Motor neuron (in vitro differentiated cells): ENCODE measurements around the gene ZNF341. TPM values are rescaled to one million over a fixed set of nuclear protein-coding genes. Genes with fewer than 3 reads are reported as not detected.

ENCODE experiments used
- ATAC-seq, 8 experiments: fragments of 200-7000 bp; cut with Tn5 transposase; replicated peaks in 6 of 8; 2 replicates each; pipeline ENCODE4 v1.8.0; 2021; ENCODE audit warnings: mild to moderate bottlenecking in 8 of 8, moderate library complexity in 8 of 8
- H3K27ac ChIP-seq, 2 donors: fragments of 250-450 bp; sonication (Bioruptor Pico); 2 replicates each; pipeline ENCODE4 v1.9.0; 2021; ENCODE audit warnings: antibody characterized with exemption in 2 of 2, mild to moderate bottlenecking in 2 of 2, moderate library complexity in 1 of 2
- H3K4me1 ChIP-seq, 2 donors: fragments of 250-450 bp; sonication (Bioruptor Pico); replicated peaks in 1 of 2; 2 replicates each; pipeline ENCODE4 v1.6.1; 2021; ENCODE audit warnings: antibody characterized with exemption in 2 of 2, mild to moderate bottlenecking in 2 of 2, moderate library complexity in 1 of 2
- H3K4me3 ChIP-seq, 5 donors: fragments of 250-450 bp; sonication (Bioruptor Pico); 2 replicates each; pipeline ENCODE4 v1.9.0; 2021; ENCODE audit warnings: antibody characterized with exemption in 5 of 5, mild to moderate bottlenecking in 5 of 5, moderate library complexity in 4 of 5
- WGBS, 10 experiments: fragments of 450-650 bp; shearing (Covaris generic); methylation state at CpG; one replicate each; pipeline ENCODE4 v1.0.0; 2022; 5-methylcytosine and 5-hydroxymethylcytosine counted together
- in situ Hi-C, 9 experiments: fragments of 400-800 bp; cut with MboI; loops; one replicate each; pipeline ENCODE4 v1.15.0; 2021; ENCODE audit warnings: low sequenced_read_pairs in 9 of 9, low pct_unique_long_range_greater_than_20kb in 2 of 9; ENCODE audit not compliant: unreplicated experiment in 9 of 9
- total RNA-seq, 8 experiments: library from RNA; unstranded; fragments of 300-600 nt; gene quantifications; 2 replicates each; pipeline versions ENCODE4 v1.2.3 to v1.2.4, GENCODE V29; 2022

The ZNF341 gene
- total RNA-seq, 8 experiments from 2014 or later: 0.87 to 3.3 (median 1.2) TPM

DNA sequence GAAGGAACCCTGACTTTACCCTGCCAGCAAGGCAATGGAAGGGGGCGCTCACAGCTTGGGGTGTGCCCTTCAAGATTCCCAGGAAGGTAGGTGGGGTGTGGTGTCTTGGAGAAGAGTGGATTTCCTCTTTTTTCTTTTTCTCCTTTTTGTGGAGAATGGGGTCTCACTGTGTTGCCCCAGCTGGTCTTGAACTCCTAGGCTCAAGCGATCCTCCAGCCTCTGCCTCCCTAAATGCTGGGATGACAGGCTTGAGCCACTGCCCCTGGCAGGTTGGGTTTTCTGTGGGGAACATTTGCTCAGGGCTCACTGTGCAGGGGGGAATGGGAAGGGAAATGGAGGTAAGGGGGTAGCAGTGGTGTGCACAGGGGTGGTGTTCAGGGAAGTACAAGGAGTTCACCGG, 4.0 kb upstream of the ZNF341 start:
- ATAC-seq: no peak
- H3K4me3 ChIP-seq: no peak overlapping the region
- in situ Hi-C loops: no loop called here
- peaks cover 0 to 9% of the 10 kb centered on the region in 2 donors for H3K4me1 ChIP-seq
- WGBS, 10 experiments: 74 to 100% (median 95%) methylated on average over 1 to 3 of the region's 3 CpGs; no CpG with 5 or more reads in 5 of the 10 experiments
- no peak overlapping the region for H3K27ac ChIP-seq

DNA sequence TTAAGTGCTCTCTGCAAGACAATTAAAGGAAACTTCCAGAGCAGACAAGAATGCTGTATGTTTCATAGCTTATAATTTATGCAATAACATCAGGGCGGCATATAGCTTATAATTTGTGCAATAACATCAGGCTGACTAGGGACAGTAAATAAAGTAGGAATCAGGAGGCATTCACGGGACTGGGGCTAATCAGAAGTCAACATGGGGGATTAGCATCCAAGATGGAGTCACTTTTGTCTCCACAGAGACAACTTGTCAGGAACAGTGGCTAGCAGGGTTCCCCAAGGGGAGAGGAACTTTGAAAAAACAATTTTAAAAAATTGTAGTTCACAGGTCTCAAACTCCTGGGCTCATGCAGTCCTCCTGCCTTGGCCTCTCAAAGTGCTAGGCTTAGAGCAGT, 3.3 kb upstream of the ZNF341 start:
- WGBS, 10 experiments: 50 to 90% (median 67%) methylated on average over 1 to 2 of the region's 2 CpGs; no CpG with 5 or more reads in 3 of the 10 experiments
- H3K4me3 ChIP-seq: no peak overlapping the region
- no peak for ATAC-seq
- no peak overlapping the region for H3K27ac ChIP-seq
- peaks cover 0 to 10% of the 10 kb centered on the region in 2 donors for H3K4me1 ChIP-seq
- in situ Hi-C loops: no loop called here

DNA sequence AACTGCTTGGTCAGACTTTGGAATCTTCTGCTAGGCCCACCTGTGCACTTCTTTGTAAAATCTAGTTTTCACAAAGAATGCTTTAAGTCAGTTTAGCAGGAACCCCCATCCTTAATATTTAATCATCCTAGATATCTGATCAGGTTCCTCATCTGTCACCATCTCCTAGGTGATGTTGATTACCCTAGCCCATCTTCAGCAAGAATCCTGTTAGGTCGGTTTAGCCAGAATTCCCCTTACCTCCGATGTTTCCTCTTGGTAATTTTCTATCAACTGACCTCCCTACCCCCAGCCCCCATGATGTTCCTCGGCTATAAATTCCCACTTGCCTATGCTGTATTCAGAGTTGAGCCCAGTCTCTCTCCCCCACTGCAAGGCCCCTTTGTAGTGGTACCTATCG, 2.7 kb upstream of the ZNF341 start:
- no peak for ATAC-seq
- no peak overlapping the region for H3K4me3 ChIP-seq
- H3K4me1 ChIP-seq: peaks cover 0 to 16% of the 10 kb centered on the region in 2 donors
- WGBS, 10 experiments: 0 to 93% (median 85%) methylated on average over 1 to 4 of the region's 4 CpGs; no CpG with 5 or more reads in 1 of the 10 experiments
- no peak overlapping the region for H3K27ac ChIP-seq
- in situ Hi-C loops: no loop called here

DNA sequence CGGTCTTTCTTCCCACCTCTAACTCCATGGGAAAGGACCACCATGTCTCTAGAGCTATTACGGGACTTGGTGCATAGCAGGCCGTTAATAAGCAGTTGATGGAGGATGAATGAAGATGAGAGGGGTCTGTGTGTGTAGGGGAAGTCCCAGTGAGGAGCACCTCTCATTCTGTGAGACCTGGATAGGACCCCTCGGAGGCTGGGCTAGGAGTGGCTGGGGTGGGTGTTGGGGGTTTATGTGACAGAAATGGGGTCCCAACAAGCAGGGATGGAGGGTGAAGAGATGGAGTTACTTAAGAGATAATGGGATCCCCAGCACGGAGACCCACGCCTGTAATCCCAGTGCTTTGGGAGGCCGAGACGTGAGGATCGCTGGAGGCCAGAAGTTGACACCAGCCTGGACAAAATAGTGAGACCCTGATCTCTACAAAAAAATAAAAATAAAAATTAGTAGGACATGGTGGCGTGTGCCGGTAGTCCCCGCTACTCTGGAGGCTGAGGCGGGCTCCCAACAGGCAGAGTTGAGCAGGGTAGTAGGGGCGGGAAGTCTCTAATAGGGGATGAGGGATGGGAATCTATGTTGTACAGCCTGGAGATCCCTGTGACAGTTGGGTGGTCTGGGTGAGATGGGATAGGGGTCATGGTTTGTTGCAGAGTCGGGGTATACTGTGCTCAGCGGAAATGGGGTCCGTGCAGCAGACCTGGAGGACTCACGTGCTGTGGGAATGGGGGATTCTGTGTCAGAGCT, 677 bp upstream of the ZNF341 start:
- Histone ChIP-seq H3K4me1 (peaks cover 0 to 20% of the 10 kb centered on the region in 2 donors), H3K4me3 (peak overlapping the region; percentile 25 to 46 (median 33)), H3K27ac (peak overlapping the region; percentile 40 to 74)
- in situ Hi-C loops: no loop called here
- 37 to 100% (median 80%) methylated on average over 1 to 12 of the region's 18 CpGs; no CpG with 5 or more reads in 3 of the 10 experiments for WGBS, 10 experiments
- no peak for ATAC-seq

DNA sequence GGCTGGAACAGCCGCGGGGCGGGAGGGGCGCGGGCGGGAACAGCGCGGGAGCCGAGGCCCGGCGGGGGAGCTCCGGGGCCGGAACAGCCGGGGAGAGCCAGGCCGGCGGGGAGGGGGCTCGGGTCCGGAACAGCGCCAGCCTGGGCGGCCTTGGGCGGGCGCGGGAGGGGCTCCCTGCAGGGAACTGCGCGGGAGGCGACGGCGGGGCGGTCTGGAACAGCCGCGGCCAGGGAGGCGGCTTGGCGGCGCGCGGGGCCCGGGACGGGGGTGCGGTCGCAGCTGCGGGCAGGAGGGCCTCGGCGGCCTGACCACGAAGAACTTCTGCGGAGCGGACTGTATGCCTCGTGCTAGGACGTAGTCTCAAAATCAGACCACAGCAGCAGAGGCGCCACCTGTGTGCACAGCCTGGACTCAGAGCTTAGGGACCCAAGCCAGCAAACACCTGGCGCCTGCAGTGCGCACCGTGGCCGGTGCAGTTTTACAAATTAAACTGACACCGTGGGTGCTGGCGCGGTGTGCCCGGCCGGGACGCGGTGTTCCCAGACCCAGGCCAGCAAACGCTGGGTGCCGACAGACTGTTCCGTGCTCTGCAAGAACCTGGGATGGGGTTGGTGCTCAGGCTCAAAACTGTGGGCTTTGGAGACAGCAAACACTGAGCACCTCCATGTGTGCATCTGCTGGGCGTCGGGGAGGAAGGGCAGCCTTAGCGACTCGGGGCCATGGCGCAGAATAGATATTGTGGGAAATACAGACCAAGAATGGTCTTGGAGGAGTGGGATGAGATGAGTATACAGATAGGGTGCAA, 572 bp downstream of the ZNF341 start:
- peak in 7 of 8 experiments; percentile 64 to 91 (median 84) for ATAC-seq
- in situ Hi-C loops: no loop called here
- H3K4me1 ChIP-seq: peaks cover 0 to 20% of the 10 kb centered on the region in 2 donors
- peak overlapping the region; percentile 25 to 46 (median 33) for H3K4me3 ChIP-seq
- 0 to 25% (median 1%) methylated on average over 4 to 12 of the region's 68 CpGs; no CpG with 5 or more reads in 4 of the 10 experiments for WGBS, 10 experiments
- H3K27ac ChIP-seq: peak overlapping the region; percentile 44 to 74

DNA sequence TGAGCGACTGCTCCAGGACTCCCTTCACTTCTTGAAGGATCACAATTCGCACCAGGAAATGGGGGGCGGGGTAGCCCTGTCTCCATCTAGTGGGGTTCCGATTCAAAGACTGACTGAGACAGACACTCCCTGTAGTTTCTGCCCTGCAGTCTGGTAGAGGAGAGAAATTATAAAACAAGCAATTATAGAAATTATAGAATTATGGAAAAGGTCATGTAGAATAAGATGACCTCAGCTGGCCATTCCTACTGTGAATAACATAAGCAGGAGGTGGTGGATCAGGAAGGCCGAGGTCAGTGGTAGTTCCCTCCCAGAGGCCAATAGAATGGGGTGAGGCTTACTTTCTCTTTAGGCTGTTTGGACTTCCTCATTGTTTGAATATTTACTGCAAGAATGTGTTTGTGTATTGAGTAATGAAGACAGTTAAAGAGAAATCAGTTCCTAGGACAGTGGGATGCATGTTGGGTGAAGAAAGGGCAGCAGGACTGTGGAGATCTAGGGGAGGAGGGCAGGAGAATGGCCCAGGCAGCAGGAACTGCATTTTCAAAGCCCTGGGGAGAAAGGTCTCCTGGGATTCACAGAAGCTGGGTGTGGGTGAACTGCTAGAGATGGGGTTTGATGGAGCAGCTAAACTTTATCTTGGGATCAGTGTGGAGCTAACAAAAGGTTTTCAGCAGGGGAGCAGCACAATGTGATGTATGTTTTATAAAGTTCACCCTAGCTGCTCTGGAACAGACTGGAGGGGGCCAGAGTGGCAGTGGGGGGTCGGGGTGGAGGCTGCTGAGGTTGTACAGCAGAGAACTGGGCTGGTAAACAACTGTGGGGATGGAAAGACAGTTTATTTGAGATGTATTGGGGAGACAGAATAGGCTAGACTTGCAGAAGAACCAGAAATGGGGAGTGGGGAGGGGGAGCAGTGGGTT, 2.1 kb downstream of the ZNF341 start:
- in situ Hi-C loops: no loop called here
- ATAC-seq: peak in 3 of 8 experiments; percentile 43 to 61 (median 57)
- Histone ChIP-seq H3K4me3 (no peak overlapping the region), H3K27ac (peak overlapping the region in 1 of 2 donors; percentile 30), H3K4me1 (peaks cover 0 to 20% of the 10 kb centered on the region in 2 donors)
- 9 to 100% (median 81%) methylated on average over 1 to 5 of the region's 6 CpGs; no CpG with 5 or more reads in 2 of the 10 experiments for WGBS, 10 experiments

DNA sequence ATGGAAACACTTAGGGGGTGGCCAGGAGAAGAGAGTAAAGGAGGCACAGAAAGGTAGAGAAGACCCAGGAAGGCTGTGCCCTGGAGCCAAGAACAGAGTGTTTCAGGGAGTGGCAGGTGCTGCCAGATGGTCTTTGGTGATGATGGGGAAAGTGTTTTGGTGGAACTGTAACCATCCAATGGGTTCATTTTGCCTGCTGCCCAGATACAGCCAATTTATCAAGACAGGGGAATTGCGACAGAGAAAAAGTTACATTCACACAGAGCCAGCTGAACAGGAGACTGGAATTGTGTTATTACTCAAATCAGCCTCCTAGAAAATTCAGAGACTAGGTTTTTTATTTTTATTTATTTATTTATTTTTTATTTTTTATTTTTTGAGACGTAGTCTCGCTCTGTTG, 5.2 kb downstream of the ZNF341 start:
- no peak for ATAC-seq
- 87 to 100% (median 100%) methylated on average over 1 to 3 of the region's 3 CpGs; no CpG with 5 or more reads in 2 of the 10 experiments for WGBS, 10 experiments
- Histone ChIP-seq H3K27ac (no peak overlapping the region), H3K4me3 (no peak overlapping the region), H3K4me1 (peaks cover 0 to 15% of the 10 kb centered on the region in 2 donors)
- in situ Hi-C loops: no loop called here

DNA sequence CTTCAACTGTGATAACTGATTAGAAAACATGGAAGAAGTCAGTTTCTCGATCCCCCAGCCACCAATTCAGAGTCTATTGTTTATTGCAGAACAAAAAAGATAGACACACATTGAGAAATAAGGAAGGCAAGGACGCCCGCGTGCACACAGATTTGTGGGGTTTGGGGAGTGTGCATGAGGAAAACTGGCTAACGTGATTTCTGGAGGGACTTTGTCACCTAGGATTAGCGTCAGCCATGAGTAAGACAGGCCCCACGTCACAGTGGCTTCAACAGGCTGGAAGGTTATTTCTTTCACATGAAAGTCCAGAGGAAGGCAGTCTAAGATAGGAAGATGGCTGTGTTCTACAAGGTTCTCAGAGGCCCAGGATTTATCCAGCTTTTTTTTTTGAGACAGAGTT, 7.7 kb downstream of the ZNF341 start:
- Histone ChIP-seq H3K4me3 (no peak overlapping the region), H3K27ac (no peak overlapping the region), H3K4me1 (no peaks in the 10 kb centered on the region)
- 60 to 100% (median 97%) methylated on average over 1 to 6 of the region's 7 CpGs; no CpG with 5 or more reads in 2 of the 10 experiments for WGBS, 10 experiments
- in situ Hi-C loops: no loop called here
- ATAC-seq: no peak

DNA sequence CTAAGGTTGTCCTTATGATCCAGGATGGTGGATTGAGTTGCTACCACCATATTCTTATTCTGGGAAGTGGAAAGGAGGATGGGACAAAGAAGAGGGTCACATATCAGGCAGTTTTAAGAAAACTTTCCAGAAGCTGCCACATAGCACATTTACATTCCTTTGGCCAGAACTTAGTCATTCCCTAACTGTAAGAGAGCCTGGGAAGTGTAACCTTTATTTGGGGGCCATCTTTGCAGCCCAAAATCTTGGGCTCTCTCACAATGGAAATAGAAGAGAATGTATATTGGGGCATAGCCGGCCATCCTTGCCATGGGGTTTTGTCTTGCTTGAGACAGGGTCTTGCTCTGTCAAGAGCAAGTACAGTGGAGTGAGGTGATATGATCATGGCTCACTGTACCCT, 8.4 kb downstream of the ZNF341 start:
- WGBS, 10 experiments: 75 to 100% (median 100%) methylated on average over 1 of the region's 1 CpG; no CpG with 5 or more reads in 7 of the 10 experiments

DNA sequence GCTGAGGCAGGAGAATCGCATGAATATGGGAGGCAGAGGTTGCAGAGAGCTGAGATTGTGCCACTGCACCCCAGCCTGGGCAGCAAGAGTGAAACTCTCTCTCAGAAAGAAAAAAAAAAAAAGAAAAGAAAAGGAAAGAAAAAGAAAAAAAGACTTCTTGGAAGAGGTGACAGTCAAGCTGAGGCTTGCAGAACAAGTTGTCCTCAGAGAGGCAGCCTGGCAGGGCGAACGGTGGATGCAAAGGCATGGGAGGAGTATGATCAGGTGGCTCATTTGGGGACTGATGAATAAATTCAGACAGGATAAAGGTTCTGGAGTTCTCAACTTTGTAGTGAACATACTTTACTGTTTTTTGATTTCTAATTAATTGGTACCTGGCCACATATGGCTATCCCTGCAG, 12.4 kb downstream of the ZNF341 start:
- no peak for ATAC-seq
- no peaks in the 10 kb centered on the region for H3K4me1 ChIP-seq
- H3K27ac ChIP-seq: no peak overlapping the region
- 80 to 100% (median 90%) methylated on average over 1 to 3 of the region's 3 CpGs; no CpG with 5 or more reads in 2 of the 10 experiments for WGBS, 10 experiments
- in situ Hi-C loops: no loop called here
- no peak overlapping the region for H3K4me3 ChIP-seq

More for the DNA sequence above, 8.4 kb downstream of the ZNF341 start:
- H3K27ac ChIP-seq: no peak overlapping the region
- ATAC-seq: no peak
- H3K4me1 ChIP-seq: no peaks in the 10 kb centered on the region
- in situ Hi-C loops: no loop called here
- H3K4me3 ChIP-seq: no peak overlapping the region

DNA sequence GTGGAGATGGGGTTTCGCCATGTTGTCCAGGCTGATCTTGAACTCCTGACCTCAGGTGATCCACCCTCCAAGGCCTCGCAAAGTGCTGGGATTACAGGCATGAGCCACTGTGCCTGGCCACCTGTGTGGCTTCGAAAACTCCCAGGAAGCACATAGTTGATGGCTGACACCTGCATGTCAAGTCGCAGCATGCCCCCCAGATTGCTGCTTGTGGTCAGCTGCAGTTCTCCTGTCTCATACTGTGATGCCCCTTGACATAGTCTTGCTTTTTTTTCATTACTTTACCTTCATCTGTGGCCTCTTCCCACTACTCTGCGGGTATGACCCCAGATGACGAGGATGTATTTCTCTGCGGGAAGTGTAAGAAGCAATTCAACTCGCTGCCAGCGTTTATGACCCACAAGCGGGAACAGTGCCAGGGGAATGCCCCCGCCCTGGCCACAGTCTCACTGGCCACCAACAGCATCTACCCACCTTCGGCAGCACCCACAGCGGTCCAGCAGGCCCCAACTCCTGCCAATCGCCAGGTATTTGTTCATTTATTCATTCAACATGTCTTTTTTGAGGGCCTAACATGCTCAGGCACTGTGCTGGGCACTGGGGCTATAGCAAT, 13.1 kb downstream of the ZNF341 start:
- WGBS, 10 experiments: 0 to 100% (median 94%) methylated on average over 1 to 12 of the region's 14 CpGs; no CpG with 5 or more reads in 3 of the 10 experiments
- no peak overlapping the region for H3K4me3 ChIP-seq
- ATAC-seq: no peak
- no peaks in the 10 kb centered on the region for H3K4me1 ChIP-seq
- no peak overlapping the region for H3K27ac ChIP-seq
- in situ Hi-C loops: no loop called here
